Thyroid gland (tissue), 4 donors: ENCODE measurements around the gene CRIP1.

Source experiments
- POLR2A ChIP-seq, 2 donors: fragments of 450-650 bp; IDR thresholded peaks; one replicate each; pipeline ENCODE4 v1.6.1; 2017; ENCODE audit warnings: antibody characterized with exemption in 2 of 2, mild to moderate bottlenecking in 2 of 2, moderate library complexity in 1 of 2
- TF ChIP-seq, protein P1 (sequence below), 6 experiments: fragments of 200-600 bp in 3 of 6; fragments of 450-650 bp in 3 of 6; sonication (generic) in 3 of 6; IDR thresholded peaks; one replicate each; pipeline ENCODE4 v1.5.1; 2016 to 2019; ENCODE audit warnings: antibody characterized with exemption in 6 of 6, mild to moderate bottlenecking in 2 of 6, inconsistent platforms in 1 of 6, moderate library complexity in 1 of 6

DNA sequence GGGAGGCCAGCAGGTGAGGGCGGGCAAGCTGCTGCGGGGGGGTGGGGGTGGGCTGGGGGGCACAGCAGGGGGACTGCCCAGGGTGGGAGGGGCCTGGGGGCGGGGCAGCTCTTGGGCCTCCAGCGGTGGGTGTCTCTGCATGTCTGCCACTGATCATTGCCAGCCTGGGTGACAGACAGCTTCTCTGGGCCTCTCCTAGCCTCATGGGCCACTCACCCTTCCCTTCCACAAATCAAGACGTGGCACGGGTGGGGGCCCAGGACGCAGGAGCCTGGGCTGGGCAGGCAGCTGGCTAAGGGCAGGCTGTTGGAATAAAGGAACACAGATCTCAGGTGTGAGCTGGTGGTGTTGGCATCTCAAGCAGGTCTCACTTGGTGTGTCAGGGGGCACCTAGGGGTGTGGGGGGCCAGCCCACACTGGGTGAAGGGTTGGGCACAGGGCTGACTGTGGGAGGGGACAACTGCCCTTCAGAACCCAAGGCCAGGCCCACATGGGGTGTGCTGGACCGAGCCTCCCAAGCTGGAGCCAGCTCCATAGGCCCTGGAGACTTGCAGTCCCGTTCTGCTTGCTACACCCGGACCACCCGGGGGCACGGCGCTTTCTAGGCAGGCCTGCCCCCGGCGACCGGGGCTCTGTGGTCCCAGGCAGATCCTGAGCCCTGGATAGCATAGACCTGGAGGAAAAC, 7.4 kb downstream of the CRIP1 start:
- TF ChIP-seq, protein P1, sequence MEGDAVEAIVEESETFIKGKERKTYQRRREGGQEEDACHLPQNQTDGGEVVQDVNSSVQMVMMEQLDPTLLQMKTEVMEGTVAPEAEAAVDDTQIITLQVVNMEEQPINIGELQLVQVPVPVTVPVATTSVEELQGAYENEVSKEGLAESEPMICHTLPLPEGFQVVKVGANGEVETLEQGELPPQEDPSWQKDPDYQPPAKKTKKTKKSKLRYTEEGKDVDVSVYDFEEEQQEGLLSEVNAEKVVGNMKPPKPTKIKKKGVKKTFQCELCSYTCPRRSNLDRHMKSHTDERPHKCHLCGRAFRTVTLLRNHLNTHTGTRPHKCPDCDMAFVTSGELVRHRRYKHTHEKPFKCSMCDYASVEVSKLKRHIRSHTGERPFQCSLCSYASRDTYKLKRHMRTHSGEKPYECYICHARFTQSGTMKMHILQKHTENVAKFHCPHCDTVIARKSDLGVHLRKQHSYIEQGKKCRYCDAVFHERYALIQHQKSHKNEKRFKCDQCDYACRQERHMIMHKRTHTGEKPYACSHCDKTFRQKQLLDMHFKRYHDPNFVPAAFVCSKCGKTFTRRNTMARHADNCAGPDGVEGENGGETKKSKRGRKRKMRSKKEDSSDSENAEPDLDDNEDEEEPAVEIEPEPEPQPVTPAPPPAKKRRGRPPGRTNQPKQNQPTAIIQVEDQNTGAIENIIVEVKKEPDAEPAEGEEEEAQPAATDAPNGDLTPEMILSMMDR (IDR thresholded peaks at IDR 0.05), result no peak
- no peak for TF ChIP-seq POLR2A (IDR thresholded peaks at IDR 0.05)
